PC-9 (cell line): ENCODE measurements around the gene RAB37. TPM values are rescaled to one million over a fixed set of nuclear protein-coding genes. Genes with fewer than 3 reads are reported as not detected.

Experiments used
- BruUV-seq: library from RNA; stranded (reverse); fragments of 400-500 nt; replicated peaks from 2 replicates; lab custom pipeline; 2021; lab: Mats Ljungman, UMichigan
- CTCF ChIA-PET: fragments of 300-600 bp; sonication (Branson Sonifier 250); formaldehyde crosslinking; loops from one replicate; lab custom pipeline; 2022; ENCODE audit warnings: antibody characterized with exemption; lab: Charles Lee
- POLR2A ChIA-PET: fragments of 300-600 bp; sonication (Branson Sonifier 250); formaldehyde crosslinking; loops from one replicate; lab custom pipeline; 2022; ENCODE audit warnings: antibody characterized with exemption; ENCODE audit not compliant: unreplicated experiment; lab: Charles Lee
- DNase-seq, 2 experiments: peaks; one replicate each; pipeline versions ENCODE4 v3.0.0 to v3.0.0-alpha.2; 2015 to 2022; ENCODE audit warnings: mixed read lengths in 1 of 2
- H2AFZ ChIP-seq: fragments of 200-600 bp; sonication (generic); 2 replicates; pipeline ENCODE4 v1.8.1; 2017; ENCODE audit warnings: antibody characterized with exemption
- H3F3A ChIP-seq: fragments of 200-600 bp; sonication (generic); 2 replicates; pipeline ENCODE4 v1.8.1; 2017; ENCODE audit warnings: antibody characterized with exemption, mild to moderate bottlenecking, low read depth; ENCODE audit not compliant: insufficient read depth
- H3K27ac ChIP-seq: fragments of 200-600 bp; sonication (generic); 2 replicates; pipeline ENCODE4 v1.6.1; 2016; ENCODE audit warnings: mixed run types
- H3K27me3 ChIP-seq: fragments of 200-600 bp; sonication (generic); 2 replicates; pipeline ENCODE4 v1.6.1; 2016; ENCODE audit warnings: low read depth, mixed run types; ENCODE audit not compliant: insufficient read depth
- H3K36me3 ChIP-seq: fragments of 200-600 bp; sonication (generic); 2 replicates; pipeline ENCODE4 v1.6.1; 2016; ENCODE audit warnings: low read depth, mixed run types
- H3K4me1 ChIP-seq: fragments of 200-600 bp; sonication (generic); replicated peaks from 2 replicates; pipeline ENCODE4 v1.6.1; 2016; ENCODE audit warnings: mixed run types; ENCODE audit not compliant: insufficient read depth
- H3K4me2 ChIP-seq: fragments of 200-600 bp; sonication (generic); 2 replicates; pipeline ENCODE4 v1.6.1; 2017; ENCODE audit warnings: mixed run types
- H3K4me3 ChIP-seq: fragments of 200-600 bp; sonication (generic); 2 replicates; pipeline ENCODE4 v1.6.1; 2016; ENCODE audit warnings: mixed run types
- H3K79me2 ChIP-seq: fragments of 200-600 bp; sonication (generic); 2 replicates; pipeline ENCODE4 v1.6.1; 2017; ENCODE audit warnings: low read depth, mixed run types
- H3K9me2 ChIP-seq: fragments of 200-600 bp; sonication (generic); 2 replicates; pipeline ENCODE4 v1.8.1; 2017; ENCODE audit warnings: mild to moderate bottlenecking; ENCODE audit not compliant: insufficient read depth
- H3K9me3 ChIP-seq: fragments of 200-600 bp; sonication (generic); 2 replicates; pipeline ENCODE4 v1.8.1; 2016; ENCODE audit warnings: low read depth; ENCODE audit not compliant: insufficient read depth
- H4K20me1 ChIP-seq: fragments of 200-600 bp; sonication (generic); 2 replicates; pipeline ENCODE4 v1.8.1; 2017; ENCODE audit not compliant: insufficient read depth
- CTCF ChIP-seq: fragments of 200-600 bp; sonication (generic); conservative IDR thresholded peaks from 2 replicates; pipeline ENCODE4 v1.6.1; 2017; ENCODE audit warnings: mixed run types, antibody characterized with exemption, mild to moderate bottlenecking, moderate library complexity
- EZH2 ChIP-seq: fragments of 200-600 bp; sonication (generic); IDR thresholded peaks from 2 replicates; pipeline ENCODE4 v1.8.0; 2017; ENCODE audit warnings: antibody characterized with exemption, low read depth
- intact Hi-C: fragments of 100-400 bp; cut with micrococcal nuclease; formaldehyde crosslinking; loops from one replicate; pipeline ENCODE4 v1.10.0; 2022; ENCODE audit not compliant: unreplicated experiment
- total RNA-seq: library from RNA; stranded (reverse); gene quantifications from 2 replicates; pipeline ENCODE4 v1.2.3, GENCODE V29; 2021

The RAB37 gene
- total RNA-seq, 1 experiment from 2014 or later: not detected

GRCh38 chr17:74691151-74691550 lies 45.9 kb upstream of the RAB37 start:
- Histone ChIP-seq H3K79me2 (no peaks in the 10 kb centered on the region), H3K9me3 (no peaks in the 10 kb centered on the region), H3K36me3 (no peaks in the 10 kb centered on the region), H4K20me1 (no peaks in the 10 kb centered on the region), H3F3A (no peaks in the 10 kb centered on the region), H3K4me3 (no peak overlapping the region), H3K4me1 (no peaks in the 10 kb centered on the region), H3K27me3 (peaks cover 87% of the 10 kb centered on the region), H3K9me2 (no peaks in the 10 kb centered on the region), H3K4me2 (no peak overlapping the region), H3K27ac (no peak overlapping the region), H2AFZ (no peak overlapping the region)
- no peak for DNase-seq
- BruUV-seq: no TSS peak
- ChIA-PET POLR2A (no interaction called here), CTCF (no interaction called here)
- intact Hi-C loops: no loop called here
- TF ChIP-seq CTCF (no peak), EZH2 (no peak)

- Histone ChIP-seq H3K27me3 (peaks cover 98% of the 10 kb centered on the region), H4K20me1 (no peaks in the 10 kb centered on the region), H3F3A (no peaks in the 10 kb centered on the region), H3K27ac (no peak overlapping the region), H3K4me1 (no peaks in the 10 kb centered on the region), H3K4me3 (no peak overlapping the region), H3K36me3 (no peaks in the 10 kb centered on the region), H3K9me2 (no peaks in the 10 kb centered on the region), H3K9me3 (no peaks in the 10 kb centered on the region), H2AFZ (no peak overlapping the region), H3K79me2 (no peaks in the 10 kb centered on the region), H3K4me2 (no peak overlapping the region)
- CTCF ChIA-PET: no interaction called here
- intact Hi-C loops: no loop called here
- no peak for TF ChIP-seq EZH2
- TF ChIP-seq CTCF: no peak
- no peak for DNase-seq
- POLR2A ChIA-PET: no interaction called here
- BruUV-seq: no TSS peak
Measured at GRCh38 chr17:74694081-74694480, 43.0 kb upstream of the RAB37 start.

GRCh38 chr17:74695629-74696028 lies 41.4 kb upstream of the RAB37 start:
- POLR2A ChIA-PET: no interaction called here

More at GRCh38 chr17:74695629-74696028, 41.4 kb upstream of the RAB37 start:
- DNase-seq: no peak
- TF ChIP-seq EZH2 (no peak), CTCF (no peak)
- intact Hi-C loops: no loop called here
- no peaks in the 10 kb centered on the region for H3K9me3 ChIP-seq
- no peak overlapping the region for H3K27ac ChIP-seq
- no peaks in the 10 kb centered on the region for H3K79me2 ChIP-seq
- H3K9me2 ChIP-seq: no peaks in the 10 kb centered on the region
- no peak overlapping the region for H3K4me3 ChIP-seq
- H3K27me3 ChIP-seq: peaks cover 90% of the 10 kb centered on the region
- H2AFZ ChIP-seq: no peak overlapping the region
- H3K36me3 ChIP-seq: no peaks in the 10 kb centered on the region
- H3K4me2 ChIP-seq: no peak overlapping the region
- no peaks in the 10 kb centered on the region for H3F3A ChIP-seq
- CTCF ChIA-PET: no interaction called here
- H4K20me1 ChIP-seq: no peaks in the 10 kb centered on the region
- BruUV-seq: no TSS peak
- H3K4me1 ChIP-seq: no peaks in the 10 kb centered on the region
